ENCODE measurements around the gene UBE2O. TPM values are rescaled to one million over a fixed set of nuclear protein-coding genes. Genes with fewer than 3 reads are reported as not detected.

The UBE2O gene
- total RNA-seq, 1 experiment from 2014 or later, result 64.7 TPM

DNA sequence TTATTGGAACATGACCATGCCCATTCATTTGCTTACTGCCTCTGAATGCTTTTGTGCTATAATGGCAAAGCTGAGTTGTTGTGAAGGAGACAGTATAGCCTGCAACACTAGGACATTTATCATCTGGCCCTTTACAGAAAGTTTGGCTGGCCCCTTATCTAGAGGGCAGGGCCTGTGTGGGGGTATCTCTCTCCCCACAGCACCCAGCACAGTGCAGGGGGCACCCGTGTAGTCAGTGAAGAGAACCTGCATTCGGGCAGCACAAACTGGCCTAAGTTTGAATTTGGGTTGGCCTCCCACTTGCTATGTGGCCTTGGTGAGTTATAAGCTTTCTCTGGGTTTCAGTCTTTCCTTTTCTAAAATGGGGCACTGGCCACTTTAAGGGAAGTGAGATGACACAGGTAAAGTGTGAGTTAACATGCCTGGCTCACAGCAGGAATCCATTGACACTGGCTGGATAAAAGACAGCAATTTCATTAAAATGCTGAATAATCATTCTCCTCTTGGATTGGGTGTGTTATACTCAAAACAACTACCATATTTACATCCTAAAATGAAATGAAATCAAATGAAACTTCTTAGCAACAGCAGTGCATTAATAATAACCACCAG is 12.1 kb downstream of the UBE2O start:
- H2AFZ ChIP-seq (ENCODE audit: low read length), result no peak overlapping the region

DNA sequence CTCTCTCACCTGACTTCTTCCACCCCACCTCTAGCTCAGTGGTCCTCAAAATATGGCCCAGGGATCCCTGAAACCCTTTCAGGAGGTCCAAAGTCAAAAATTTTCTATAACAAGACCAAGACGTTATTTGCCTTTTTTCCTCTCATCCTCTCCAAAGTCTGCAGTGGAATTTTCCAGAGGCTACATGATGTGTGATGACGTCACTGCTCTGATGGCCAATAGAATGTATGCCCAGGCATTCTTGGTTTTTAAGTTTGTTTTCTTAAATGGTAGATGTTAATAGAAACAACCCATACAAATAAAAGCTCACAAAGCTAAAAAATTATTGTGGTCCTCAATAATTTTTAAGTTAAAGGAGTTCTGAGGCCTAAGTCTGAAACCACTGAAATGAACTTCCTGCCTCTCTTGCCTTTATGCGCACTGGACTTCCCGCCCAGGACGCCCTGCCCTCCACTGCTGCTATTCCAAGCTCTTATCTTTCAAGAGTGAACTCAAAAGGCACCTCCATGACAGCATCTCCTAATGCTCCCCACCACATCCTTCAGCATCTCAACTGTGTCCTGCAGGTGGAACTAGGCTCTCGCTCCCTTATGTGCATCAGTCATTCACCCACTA is 13.5 kb downstream of the UBE2O start:
- POLR2A ChIA-PET (ENCODE audit: unreplicated experiment), result no interaction called here
- H3K27me3 ChIP-seq (ENCODE audit: low read length), result no peaks in the 10 kb centered on the region
- DNase-seq, result no peak

More for the DNA sequence above, 12.1 kb downstream of the UBE2O start:
- no peak for DNase-seq
- Histone ChIP-seq H3K9ac (ENCODE audit: low read length) (no peak overlapping the region), H3K9me3 (ENCODE audit: low read length) (no peaks in the 10 kb centered on the region), H3K27ac (ENCODE audit: low read length) (no peak overlapping the region), H3F3A (ENCODE audit: low read length, unreplicated experiment) (peaks cover 3% of the 10 kb centered on the region), H4K20me1 (ENCODE audit: low read length) (peaks cover 26% of the 10 kb centered on the region; the same call in 1 of the 2 replicates), H3K4me2 (ENCODE audit: low read length) (no peak overlapping the region), H3K27me3 (ENCODE audit: low read length) (no peaks in the 10 kb centered on the region), H3K4me1 (ENCODE audit: insufficient read depth, low read length) (peaks cover 53% of the 10 kb centered on the region), H3K79me2 (ENCODE audit: low read length) (peaks cover 98% of the 10 kb centered on the region), H3K36me3 (ENCODE audit: low read depth, low read length) (no peaks in the 10 kb centered on the region), H3K9me2 (replicated peaks; ENCODE audit: low read length) (no peaks in the 10 kb centered on the region), H3K4me3 (ENCODE audit: low read length) (no peak overlapping the region)
- intact Hi-C loops (cut with micrococcal nuclease), result no loop called here
- ATAC-seq, result no peak
- no TSS peak for BruUV-seq (replicated peaks)
- no peak for TF ChIP-seq EZH2 (IDR thresholded peaks at IDR 0.05; ENCODE audit: low read length, unreplicated experiment)
- no peak for TF ChIP-seq EZH2phosphoT487 (IDR thresholded peaks at IDR 0.05; ENCODE audit: borderline replicate concordance, low read length)
- TF ChIP-seq, protein P1, sequence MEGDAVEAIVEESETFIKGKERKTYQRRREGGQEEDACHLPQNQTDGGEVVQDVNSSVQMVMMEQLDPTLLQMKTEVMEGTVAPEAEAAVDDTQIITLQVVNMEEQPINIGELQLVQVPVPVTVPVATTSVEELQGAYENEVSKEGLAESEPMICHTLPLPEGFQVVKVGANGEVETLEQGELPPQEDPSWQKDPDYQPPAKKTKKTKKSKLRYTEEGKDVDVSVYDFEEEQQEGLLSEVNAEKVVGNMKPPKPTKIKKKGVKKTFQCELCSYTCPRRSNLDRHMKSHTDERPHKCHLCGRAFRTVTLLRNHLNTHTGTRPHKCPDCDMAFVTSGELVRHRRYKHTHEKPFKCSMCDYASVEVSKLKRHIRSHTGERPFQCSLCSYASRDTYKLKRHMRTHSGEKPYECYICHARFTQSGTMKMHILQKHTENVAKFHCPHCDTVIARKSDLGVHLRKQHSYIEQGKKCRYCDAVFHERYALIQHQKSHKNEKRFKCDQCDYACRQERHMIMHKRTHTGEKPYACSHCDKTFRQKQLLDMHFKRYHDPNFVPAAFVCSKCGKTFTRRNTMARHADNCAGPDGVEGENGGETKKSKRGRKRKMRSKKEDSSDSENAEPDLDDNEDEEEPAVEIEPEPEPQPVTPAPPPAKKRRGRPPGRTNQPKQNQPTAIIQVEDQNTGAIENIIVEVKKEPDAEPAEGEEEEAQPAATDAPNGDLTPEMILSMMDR (conservative IDR thresholded peaks at IDR 0.05; ENCODE audit: low read depth, low read length), result no peak
- POLR2A ChIA-PET (ENCODE audit: unreplicated experiment), result no interaction called here
- CTCF ChIA-PET, result no interaction called here

More for the DNA sequence above, 13.5 kb downstream of the UBE2O start:
- peak overlapping the region; percentile 55 for H3K27ac ChIP-seq (ENCODE audit: low read length)
- no peak for ATAC-seq
- H3K9ac ChIP-seq (ENCODE audit: low read length), result no peak overlapping the region
- H3K9me3 ChIP-seq (ENCODE audit: low read length), result no peaks in the 10 kb centered on the region
- CTCF ChIA-PET, result interaction anchor here (0.6 kb wide), 1 partner anchor 185 kb away, joined by 3 read pairs; no protein-coding TSS in a partner anchor
- no peaks in the 10 kb centered on the region for H3K9me2 ChIP-seq (replicated peaks; ENCODE audit: low read length)
- H2AFZ ChIP-seq (ENCODE audit: low read length), result no peak overlapping the region
- H3F3A ChIP-seq (ENCODE audit: low read length, unreplicated experiment), result no peaks in the 10 kb centered on the region
- H3K4me1 ChIP-seq (ENCODE audit: insufficient read depth, low read length), result peaks cover 51% of the 10 kb centered on the region
- BruUV-seq (replicated peaks), result no TSS peak
- H3K79me2 ChIP-seq (ENCODE audit: low read length), result peaks cover 98% of the 10 kb centered on the region
- intact Hi-C loops (cut with micrococcal nuclease), result no loop called here
- peaks cover 37% of the 10 kb centered on the region for H4K20me1 ChIP-seq (ENCODE audit: low read length)
- H3K36me3 ChIP-seq (ENCODE audit: low read depth, low read length), result peaks cover 1% of the 10 kb centered on the region; the same call in 1 of the 2 replicates
- peak overlapping the region; percentile 34 for H3K4me2 ChIP-seq (ENCODE audit: low read length)
- H3K4me3 ChIP-seq (ENCODE audit: low read length), result no peak overlapping the region
- TF ChIP-seq, protein P1 (conservative IDR thresholded peaks at IDR 0.05; ENCODE audit: low read depth, low read length), result no peak
- TF ChIP-seq EZH2 (IDR thresholded peaks at IDR 0.05; ENCODE audit: low read length, unreplicated experiment), result no peak
- TF ChIP-seq EZH2phosphoT487 (IDR thresholded peaks at IDR 0.05; ENCODE audit: borderline replicate concordance, low read length), result no peak

Data from PC-3 (cell line).